GM10266 (cell line): ENCODE results near the gene PRR5.

Experiments used
- DNase-seq: peaks from one replicate; pipeline ENCODE4 v3.0.0; 2012; ENCODE audit errors: extremely low spot score
- CTCF ChIP-seq: IDR thresholded peaks from 2 replicates; pipeline ENCODE4 v1.5.1; 2012; ENCODE audit warnings: mild to moderate bottlenecking, low read depth; ENCODE audit not compliant: control insufficient read depth, insufficient read depth; ENCODE audit errors: missing control alignments

PRR5 gene

DNA sequence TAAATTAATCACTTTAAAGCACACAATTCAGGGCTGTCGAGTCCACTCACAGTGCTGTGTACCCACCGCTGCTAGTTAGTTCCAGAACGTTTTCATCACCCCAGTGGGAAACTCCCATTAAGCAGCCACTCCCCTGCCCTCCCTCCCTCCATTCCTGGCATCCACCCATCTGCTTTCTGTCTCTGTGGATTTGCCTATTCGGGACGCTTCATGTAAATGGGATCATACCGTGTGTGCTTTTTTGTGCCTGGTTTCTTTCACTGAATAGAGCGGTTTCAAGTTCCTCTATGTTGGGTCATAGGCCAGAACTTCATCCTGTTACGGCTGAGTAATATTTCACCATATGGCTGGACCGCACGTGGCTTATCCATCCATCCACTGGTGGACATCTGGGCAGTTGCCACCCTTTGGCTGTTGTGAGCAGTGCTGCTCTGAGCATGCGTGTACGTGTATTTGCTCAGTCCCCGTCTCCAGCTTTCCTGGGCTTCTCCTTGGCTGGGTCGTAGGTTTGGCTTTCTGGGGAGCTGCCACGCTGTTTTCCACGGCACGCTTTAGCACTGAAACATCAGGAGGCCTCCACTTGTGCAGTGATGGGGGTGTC lies 80.5 kb downstream of the PRR5 start:
- no peak for TF ChIP-seq CTCF
- no peak for DNase-seq

DNA sequence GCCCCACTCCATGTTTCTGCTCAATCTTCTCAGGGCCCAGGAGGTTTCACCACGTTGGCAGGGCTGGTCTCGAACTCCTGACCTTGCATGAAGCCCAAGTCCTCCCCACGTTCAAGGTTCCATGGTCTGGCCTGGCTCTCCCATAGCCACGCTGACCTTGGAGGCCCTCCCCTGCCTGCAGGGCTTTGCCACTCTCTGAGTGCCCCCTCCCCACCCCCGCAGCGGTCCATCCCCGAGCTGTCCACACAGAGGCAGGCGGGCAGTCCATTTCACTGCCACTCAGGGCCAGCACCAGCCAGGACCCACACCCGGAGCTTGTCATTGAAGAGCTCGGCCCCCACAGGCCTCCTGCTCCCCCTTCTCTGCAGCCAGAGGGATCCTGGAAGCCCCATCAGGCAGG lies 81.1 kb downstream of the PRR5 start:
- no peak for TF ChIP-seq CTCF
- no peak for DNase-seq

DNA sequence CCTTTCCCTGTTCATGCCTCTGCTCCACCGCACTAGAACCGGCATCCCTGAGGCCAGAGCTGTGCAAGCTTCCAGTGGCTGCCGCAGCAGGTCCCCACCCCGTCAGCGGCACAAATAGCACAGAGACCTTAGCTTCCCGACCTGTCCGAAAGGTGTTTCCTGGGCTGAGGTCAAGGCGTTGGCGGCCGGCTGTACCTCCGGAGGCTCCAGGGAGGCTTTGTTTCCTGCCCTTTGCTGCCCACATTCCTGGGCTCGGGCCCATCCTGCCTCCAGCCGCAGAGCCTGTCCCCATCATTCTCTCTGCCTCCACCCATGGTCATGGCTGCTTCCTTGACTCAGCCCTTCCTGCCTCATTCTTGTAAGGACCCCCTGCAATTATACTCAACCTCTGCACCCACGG lies 81.6 kb downstream of the PRR5 start:
- TF ChIP-seq CTCF = no peak
- no peak for DNase-seq

DNA sequence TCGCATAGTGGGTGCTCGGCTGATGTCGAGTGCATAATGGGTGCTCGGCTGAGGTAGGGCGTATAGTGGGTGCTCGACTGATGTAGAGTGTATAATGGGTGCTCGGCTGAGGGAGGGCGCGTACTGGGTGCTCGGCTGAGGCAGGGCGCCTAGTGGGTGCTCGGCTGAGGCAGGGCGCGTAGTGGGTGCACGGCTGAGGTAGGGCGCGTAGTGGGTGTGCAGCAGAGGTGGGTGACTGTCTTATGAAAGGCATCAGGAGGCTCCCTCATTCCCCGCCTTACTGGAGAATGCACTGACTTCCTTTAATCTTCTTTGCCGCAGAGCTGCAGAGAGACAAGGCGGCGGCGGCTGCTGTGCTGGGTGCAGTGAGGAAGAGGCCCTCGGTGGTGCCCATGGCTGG lies 84.1 kb downstream of the PRR5 start:
- no peak for DNase-seq
- no peak for TF ChIP-seq CTCF

DNA sequence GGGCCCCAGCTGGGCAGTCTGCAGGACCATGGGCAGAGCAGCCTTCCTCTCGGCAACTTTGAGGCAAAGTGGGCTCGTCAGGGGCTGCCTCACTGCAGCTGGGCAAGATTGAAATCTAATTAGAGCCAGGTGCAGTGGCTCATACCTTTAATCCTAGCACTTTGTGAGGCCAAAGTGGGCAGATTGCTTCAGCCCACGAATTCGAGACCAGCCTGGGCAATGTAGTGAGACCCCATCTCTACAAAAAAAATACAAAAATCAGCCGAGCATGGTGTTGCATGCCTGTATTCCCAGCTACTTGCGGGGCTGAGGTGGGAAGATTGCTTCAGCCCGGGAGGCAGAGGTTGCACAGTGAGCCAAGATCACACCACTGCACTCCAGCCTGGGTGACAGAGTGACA lies 84.6 kb downstream of the PRR5 start:
- no peak for TF ChIP-seq CTCF
- no peak for DNase-seq
